Measurements from ENCODE around the gene NCAN.

NCAN gene

GRCh38 chr19:19181488-19181998 lies 30.2 kb upstream of the NCAN start:
- FAIRE-seq (no peak), DNase-seq (ENCODE audit: insufficient read length, low spot score) (no peak)
- TF ChIP-seq POLR2A (IDR thresholded peaks at IDR 0.05; ENCODE audit: low read depth, low read length): no peak

- no peak for FAIRE-seq
- DNase-seq (ENCODE audit: insufficient read length, low spot score): no peak
- no peak for TF ChIP-seq POLR2A (IDR thresholded peaks at IDR 0.05; ENCODE audit: low read depth, low read length)
These were observed 25.7 kb upstream of the NCAN start for GRCh38 chr19:19185853-19186740.

- DNase-seq (ENCODE audit: insufficient read length, low spot score) (no peak), FAIRE-seq (no peak)
- TF ChIP-seq POLR2A (IDR thresholded peaks at IDR 0.05; ENCODE audit: low read depth, low read length): no peak
These were observed 25.0 kb upstream of the NCAN start for GRCh38 chr19:19186742-19187141.

GRCh38 chr19:19191768-19192077 lies 20.0 kb upstream of the NCAN start:
- DNase-seq (ENCODE audit: insufficient read length, low spot score) (no peak), FAIRE-seq (no peak)
- no peak for TF ChIP-seq POLR2A (IDR thresholded peaks at IDR 0.05; ENCODE audit: low read depth, low read length)

- DNase-seq (ENCODE audit: insufficient read length, low spot score) (peak; percentile 94), FAIRE-seq (peak; percentile 57)
- TF ChIP-seq POLR2A (IDR thresholded peaks at IDR 0.05; ENCODE audit: low read depth, low read length): peak; percentile 66
These were observed 19.5 kb upstream of the NCAN start, which contains the start of the genes BORCS8 and RFXANK for GRCh38 chr19:19192078-19192882. Gene BORCS8 (minus strand): TSS chr19:19192152. CDS start chr19:19192117, 35 bp downstream. Gene RFXANK (plus strand): TSS chr19:19192258. CDS start chr19:19193947, 1,689 bp downstream.

GRCh38 chr19:19192910-19193423 lies 18.8 kb upstream of the NCAN start:
- TF ChIP-seq POLR2A (IDR thresholded peaks at IDR 0.05; ENCODE audit: low read depth, low read length): peak; percentile 35; the same call in 1 of the 2 replicates
- no peak for FAIRE-seq

GRCh38 chr19:19193926-19194325 lies 17.8 kb upstream of the NCAN start:
- DNase-seq (ENCODE audit: insufficient read length, low spot score) (no peak), FAIRE-seq (no peak)
- TF ChIP-seq POLR2A (IDR thresholded peaks at IDR 0.05; ENCODE audit: low read depth, low read length): no peak

More at GRCh38 chr19:19192910-19193423, 18.8 kb upstream of the NCAN start:
- DNase-seq (ENCODE audit: insufficient read length, low spot score): no peak

- no peak for TF ChIP-seq POLR2A (IDR thresholded peaks at IDR 0.05; ENCODE audit: low read depth, low read length)
- no peak for FAIRE-seq
- no peak for DNase-seq (ENCODE audit: insufficient read length, low spot score)
These were observed 9.8 kb upstream of the NCAN start for GRCh38 chr19:19201697-19202630.

GRCh38 chr19:19202707-19203011 lies 9.1 kb upstream of the NCAN start:
- no peak for DNase-seq (ENCODE audit: insufficient read length, low spot score)
- no peak for FAIRE-seq
- no peak for TF ChIP-seq POLR2A (IDR thresholded peaks at IDR 0.05; ENCODE audit: low read depth, low read length)

- FAIRE-seq (no peak), DNase-seq (ENCODE audit: insufficient read length, low spot score) (peak; percentile 97)
- peak; percentile 23; the same call in 1 of the 2 replicates for TF ChIP-seq POLR2A (IDR thresholded peaks at IDR 0.05; ENCODE audit: low read depth, low read length)
These were observed 8.5 kb upstream of the NCAN start, which contains the start of gene NR2C2AP for GRCh38 chr19:19203012-19203856. Gene NR2C2AP (minus strand): TSS chr19:19203414. CDS start chr19:19203060, 354 bp downstream.

GRCh38 chr19:19204181-19204580 lies 7.6 kb upstream of the NCAN start:
- FAIRE-seq: no peak
- no peak for DNase-seq (ENCODE audit: insufficient read length, low spot score)
- TF ChIP-seq POLR2A (IDR thresholded peaks at IDR 0.05; ENCODE audit: low read depth, low read length): no peak

Measured in H54 (cell line).